GM18526 (cell line): Measurements from ENCODE around the gene RSPO1.
A peak's percentile ranks its signal among the peaks of the same experiment; 100 is the strongest.

Source experiments
- POLR2A ChIP-seq: IDR thresholded peaks from 3 replicates; pipeline ENCODE4 v1.6.1; 2011; ENCODE audit not compliant: insufficient read length; ENCODE audit errors: extremely low read depth

The RSPO1 gene

GRCh38 chr1:37634244-37634991 lies at the start of gene RSPO1:
RSPO1 (minus strand) TSS chr1:37634892; CDS start chr1:37629661, 5,231 bp downstream.
- TF ChIP-seq POLR2A: no peak

GRCh38 chr1:37682334-37682987 lies 47.8 kb upstream of the RSPO1 start:
- no peak for TF ChIP-seq POLR2A

- no peak for TF ChIP-seq POLR2A
Observed at GRCh38 chr1:37680933-37681332, 46.2 kb upstream of the RSPO1 start.

- no peak for TF ChIP-seq POLR2A
Observed at GRCh38 chr1:37677808-37678207, 43.1 kb upstream of the RSPO1 start.

- no peak for TF ChIP-seq POLR2A
Observed at GRCh38 chr1:37677143-37677439, 42.4 kb upstream of the RSPO1 start.

- TF ChIP-seq POLR2A: peak; percentile 31
Observed at GRCh38 chr1:37676281-37677142, 41.8 kb upstream of the RSPO1 start.

GRCh38 chr1:37673920-37674319 lies 39.2 kb upstream of the RSPO1 start:
- TF ChIP-seq POLR2A: no peak

GRCh38 chr1:37672136-37672870 lies 37.6 kb upstream of the RSPO1 start:
- no peak for TF ChIP-seq POLR2A

- TF ChIP-seq POLR2A: no peak
Observed at GRCh38 chr1:37671261-37671660, 36.6 kb upstream of the RSPO1 start.

- TF ChIP-seq POLR2A: no peak
Observed at GRCh38 chr1:37670133-37670532, 35.4 kb upstream of the RSPO1 start.

- no peak for TF ChIP-seq POLR2A
Observed at GRCh38 chr1:37667023-37667671, 32.5 kb upstream of the RSPO1 start.

GRCh38 chr1:37666241-37666867 lies 31.7 kb upstream of the RSPO1 start:
- no peak for TF ChIP-seq POLR2A

GRCh38 chr1:37663426-37664000 lies 28.8 kb upstream of the RSPO1 start:
- TF ChIP-seq POLR2A: no peak
